Activated naive CD4-positive, alpha-beta T cell treated with anti-CD3 and anti-CD28 coated beads, Interleukin-2, amount 10 ng/mL, durations not matched to agents 5 hours and 36 hours (primary cell): ENCODE measurements around the gene FSCB. TPM values are rescaled to one million over a fixed set of nuclear protein-coding genes. Genes with fewer than 3 reads are reported as not detected.

Source experiments
- total RNA-seq, 2 experiments: library from RNA; stranded (reverse); gene quantifications; one replicate each; pipeline ENCODE4 v1.2.3, GENCODE V29; 2021

FSCB gene
- total RNA-seq = not detected

GRCh38 chr14:44507183-44507582 is at the start of gene FSCB:
Gene FSCB (minus strand): TSS chr14:44507283. CDS start chr14:44506987, 296 bp downstream.

